Stimulated activated CD8-positive, alpha-beta memory T cell treated with anti-CD3 and anti-CD28 coated beads, Interleukin-4, amount 100 ng/mL, for 1 hour (primary cell): ENCODE results near the gene PTPN13.
A peak's percentile ranks its signal among the peaks of the same experiment; 100 is the strongest.

Experiments used
- DNase-seq, 2 donors: peaks; one replicate each; pipeline ENCODE4 v3.0.0-alpha.2; 2020; ENCODE audit warnings: low read depth in 2 of 2, low spot score in 1 of 2

PTPN13 gene, protein sequence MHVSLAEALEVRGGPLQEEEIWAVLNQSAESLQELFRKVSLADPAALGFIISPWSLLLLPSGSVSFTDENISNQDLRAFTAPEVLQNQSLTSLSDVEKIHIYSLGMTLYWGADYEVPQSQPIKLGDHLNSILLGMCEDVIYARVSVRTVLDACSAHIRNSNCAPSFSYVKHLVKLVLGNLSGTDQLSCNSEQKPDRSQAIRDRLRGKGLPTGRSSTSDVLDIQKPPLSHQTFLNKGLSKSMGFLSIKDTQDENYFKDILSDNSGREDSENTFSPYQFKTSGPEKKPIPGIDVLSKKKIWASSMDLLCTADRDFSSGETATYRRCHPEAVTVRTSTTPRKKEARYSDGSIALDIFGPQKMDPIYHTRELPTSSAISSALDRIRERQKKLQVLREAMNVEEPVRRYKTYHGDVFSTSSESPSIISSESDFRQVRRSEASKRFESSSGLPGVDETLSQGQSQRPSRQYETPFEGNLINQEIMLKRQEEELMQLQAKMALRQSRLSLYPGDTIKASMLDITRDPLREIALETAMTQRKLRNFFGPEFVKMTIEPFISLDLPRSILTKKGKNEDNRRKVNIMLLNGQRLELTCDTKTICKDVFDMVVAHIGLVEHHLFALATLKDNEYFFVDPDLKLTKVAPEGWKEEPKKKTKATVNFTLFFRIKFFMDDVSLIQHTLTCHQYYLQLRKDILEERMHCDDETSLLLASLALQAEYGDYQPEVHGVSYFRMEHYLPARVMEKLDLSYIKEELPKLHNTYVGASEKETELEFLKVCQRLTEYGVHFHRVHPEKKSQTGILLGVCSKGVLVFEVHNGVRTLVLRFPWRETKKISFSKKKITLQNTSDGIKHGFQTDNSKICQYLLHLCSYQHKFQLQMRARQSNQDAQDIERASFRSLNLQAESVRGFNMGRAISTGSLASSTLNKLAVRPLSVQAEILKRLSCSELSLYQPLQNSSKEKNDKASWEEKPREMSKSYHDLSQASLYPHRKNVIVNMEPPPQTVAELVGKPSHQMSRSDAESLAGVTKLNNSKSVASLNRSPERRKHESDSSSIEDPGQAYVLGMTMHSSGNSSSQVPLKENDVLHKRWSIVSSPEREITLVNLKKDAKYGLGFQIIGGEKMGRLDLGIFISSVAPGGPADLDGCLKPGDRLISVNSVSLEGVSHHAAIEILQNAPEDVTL (N-terminal part only)

GRCh38 chr4:86593688-86594558 lies at the start of gene PTPN13:
Gene PTPN13 (plus strand): TSS chr4:86594315. CDS start chr4:86635257, 40,942 bp downstream.
- DNase-seq: peak in 1 of 2 donors; percentile 2

GRCh38 chr4:86547140-86547539 lies 47.0 kb upstream of the PTPN13 start:
- DNase-seq: no peak

DNA sequence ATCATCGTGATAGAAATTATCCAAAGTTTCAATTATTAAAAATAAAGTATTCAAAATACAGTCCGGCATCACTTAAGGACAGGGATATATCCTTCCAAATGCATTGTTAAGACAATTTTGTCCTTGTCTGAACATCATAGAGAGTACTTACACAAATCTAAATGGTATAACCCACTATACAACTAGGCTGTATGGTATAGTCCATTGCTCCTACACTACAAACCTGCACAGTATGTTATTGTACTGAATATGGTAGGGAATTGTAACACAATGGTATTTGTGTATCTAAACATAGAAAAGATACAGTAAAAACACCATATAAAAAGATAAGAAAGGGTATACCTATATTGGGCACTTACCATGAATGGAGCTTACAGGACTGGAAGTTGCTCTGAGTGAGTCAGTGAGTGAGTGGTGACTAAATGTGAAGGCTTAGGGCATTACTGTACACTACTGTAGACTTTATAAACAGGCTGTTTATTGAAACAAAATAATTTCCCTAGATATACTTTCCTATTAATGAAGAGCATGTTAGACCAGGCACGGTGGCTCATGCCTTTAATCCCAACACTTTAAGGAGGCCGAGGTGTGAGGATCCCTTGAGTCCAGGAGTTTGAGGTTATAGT lies 44.8 kb upstream of the PTPN13 start:
- no peak for DNase-seq

GRCh38 chr4:86551387-86551786 lies 42.7 kb upstream of the PTPN13 start:
- no peak for DNase-seq

DNA sequence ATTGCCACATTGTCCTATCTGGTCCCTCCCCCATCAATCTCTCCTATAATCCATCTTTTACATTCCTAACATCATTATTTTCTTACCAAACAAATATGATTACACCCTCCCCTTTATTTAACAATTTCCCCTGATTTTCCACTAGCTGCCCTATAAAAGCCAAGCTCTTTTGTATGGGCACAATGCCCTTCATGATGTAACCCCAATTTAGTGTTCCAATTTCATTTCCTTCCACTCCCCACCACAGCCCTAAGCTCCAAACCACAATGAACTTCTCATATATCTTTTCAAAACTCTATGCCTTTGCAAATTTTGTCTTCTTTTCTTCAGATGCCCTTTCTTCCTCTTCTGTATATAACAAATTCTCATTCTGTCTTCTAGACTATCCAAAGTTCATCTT lies 39.5 kb upstream of the PTPN13 start:
- DNase-seq: no peak

- DNase-seq: no peak
These were observed 37.2 kb upstream of the PTPN13 start for GRCh38 chr4:86556791-86557415.

GRCh38 chr4:86557526-86557925 lies 36.6 kb upstream of the PTPN13 start:
- no peak for DNase-seq

GRCh38 chr4:86558258-86558657 lies 35.9 kb upstream of the PTPN13 start:
- no peak for DNase-seq

DNA sequence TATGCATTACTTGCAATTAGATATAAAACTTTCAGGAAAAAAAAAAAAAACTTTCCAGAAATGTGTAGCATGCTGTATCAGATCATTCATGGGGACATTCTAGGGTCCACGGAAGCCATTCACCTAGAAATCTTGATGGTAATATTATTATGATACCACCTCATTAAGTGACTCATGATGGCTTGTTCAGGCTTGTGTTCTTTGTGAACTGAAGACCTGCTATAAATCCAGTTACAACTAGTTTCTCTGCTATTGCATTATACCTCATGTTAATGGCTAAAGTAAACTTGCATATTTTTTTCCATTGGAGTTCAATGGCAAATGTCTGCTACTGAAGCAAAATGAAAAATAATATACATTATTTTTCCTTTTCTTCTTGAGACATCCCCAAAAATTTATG lies 35.3 kb upstream of the PTPN13 start:
- no peak for DNase-seq

DNA sequence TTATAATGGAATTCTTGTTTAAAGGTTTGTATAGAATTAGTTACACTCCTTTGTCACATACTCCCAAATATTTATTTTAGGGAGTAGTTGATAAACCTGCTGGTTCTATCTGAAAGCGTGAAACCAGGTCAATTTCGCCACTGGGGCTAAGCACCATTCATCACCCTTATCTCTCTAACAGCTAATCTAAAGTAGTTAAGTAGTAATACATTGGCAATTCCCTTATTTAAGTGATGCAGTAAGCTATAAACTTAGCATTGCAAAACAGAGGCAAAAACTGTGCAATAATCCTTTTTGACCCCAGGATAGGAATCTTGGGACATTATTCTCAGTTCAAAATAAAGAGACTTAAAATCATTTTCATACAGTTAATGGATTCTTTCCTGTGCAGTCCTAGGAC lies 33.7 kb upstream of the PTPN13 start:
- no peak for DNase-seq

DNA sequence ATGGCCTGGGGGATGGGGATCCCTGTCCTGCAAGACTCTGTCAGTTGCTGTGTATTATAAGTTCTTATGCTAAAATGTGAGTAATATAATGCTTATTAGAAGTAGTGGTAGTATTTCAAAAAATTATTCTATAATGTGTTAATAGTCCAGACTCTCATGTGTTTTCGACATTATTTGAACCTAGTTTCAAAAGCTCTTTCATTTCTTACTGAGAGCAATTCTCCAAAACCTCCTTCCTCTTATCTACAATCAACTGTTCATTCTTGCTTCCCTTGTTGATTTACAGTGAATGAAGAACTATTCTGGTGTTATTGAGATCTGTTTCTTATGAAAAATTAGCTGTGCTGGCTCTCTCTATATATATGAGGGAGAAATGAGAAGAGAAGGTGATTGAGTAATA lies 32.9 kb upstream of the PTPN13 start:
- no peak for DNase-seq

- DNase-seq: no peak
These were observed 30.7 kb upstream of the PTPN13 start for GRCh38 chr4:86563416-86563815.

DNA sequence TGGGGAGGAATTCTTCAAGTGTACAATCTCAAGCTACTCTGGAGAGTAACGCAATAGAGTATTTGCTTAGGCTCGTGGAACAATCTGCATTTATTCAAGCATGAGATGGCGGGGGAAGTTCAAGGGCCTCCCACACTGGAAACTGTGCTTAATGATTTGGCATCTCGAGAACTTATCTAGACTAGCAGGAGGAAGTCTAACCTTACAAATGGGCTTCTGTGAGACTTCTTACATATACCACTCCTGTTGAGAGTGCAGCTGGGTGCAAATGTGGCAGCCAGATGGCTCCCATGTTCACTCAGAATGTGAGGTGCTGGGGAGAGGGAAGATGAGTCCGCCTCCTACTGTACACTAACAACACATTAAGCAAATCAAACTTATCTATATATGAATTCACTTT lies 29.3 kb upstream of the PTPN13 start:
- DNase-seq: no peak

DNA sequence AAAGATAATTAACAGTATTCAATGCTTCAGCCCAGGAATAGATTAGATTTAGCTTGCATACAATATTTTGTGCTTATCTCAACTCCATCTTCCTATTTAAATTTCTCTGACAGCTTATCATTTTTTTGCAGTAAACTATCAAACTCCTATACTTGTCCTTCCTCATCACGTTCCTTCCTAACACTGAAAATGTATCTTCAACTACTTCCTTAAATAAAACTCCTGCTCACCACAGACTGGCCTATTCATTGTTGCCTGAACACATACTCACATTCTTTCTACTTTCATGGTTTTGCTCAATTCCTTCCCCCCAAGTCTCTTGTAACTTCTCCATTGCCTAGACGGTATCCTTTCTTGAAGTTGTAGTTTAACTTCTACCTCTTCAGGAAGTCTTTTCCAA lies 28.5 kb upstream of the PTPN13 start:
- DNase-seq: no peak

DNA sequence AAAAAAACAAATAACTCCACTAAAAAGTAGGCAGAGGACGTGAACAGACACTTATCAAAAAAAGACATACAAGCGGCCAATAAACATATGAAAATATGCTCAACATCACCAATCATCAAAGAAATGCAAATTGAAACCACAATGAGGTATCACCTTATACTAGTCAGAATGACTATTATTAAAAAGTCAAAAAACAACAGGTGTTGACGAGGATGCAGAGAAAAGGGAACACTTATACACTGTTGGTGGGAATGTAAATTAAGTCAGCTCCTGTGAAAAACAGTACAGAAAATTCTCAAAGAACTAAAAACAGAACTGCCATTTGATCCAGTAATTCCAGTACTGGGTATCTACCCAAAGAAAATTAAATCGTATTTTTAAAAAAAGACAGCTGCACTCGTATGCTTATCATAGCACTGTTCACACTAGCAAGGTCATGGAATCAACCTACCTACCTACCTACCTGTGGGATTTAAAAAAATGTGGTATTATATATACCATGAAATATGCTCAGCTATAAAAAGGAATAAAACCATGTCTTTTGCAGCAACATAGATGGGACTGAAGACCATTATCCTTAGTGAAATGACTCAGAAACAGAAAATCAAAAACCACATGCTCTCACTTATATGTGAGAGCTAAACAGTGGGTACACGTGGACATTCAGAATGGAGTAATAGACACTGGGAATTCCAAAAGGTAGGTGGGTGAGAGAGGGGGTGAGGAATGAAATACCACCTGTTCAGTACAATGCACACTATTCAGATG lies 24.8 kb upstream of the PTPN13 start:
- DNase-seq: no peak

DNA sequence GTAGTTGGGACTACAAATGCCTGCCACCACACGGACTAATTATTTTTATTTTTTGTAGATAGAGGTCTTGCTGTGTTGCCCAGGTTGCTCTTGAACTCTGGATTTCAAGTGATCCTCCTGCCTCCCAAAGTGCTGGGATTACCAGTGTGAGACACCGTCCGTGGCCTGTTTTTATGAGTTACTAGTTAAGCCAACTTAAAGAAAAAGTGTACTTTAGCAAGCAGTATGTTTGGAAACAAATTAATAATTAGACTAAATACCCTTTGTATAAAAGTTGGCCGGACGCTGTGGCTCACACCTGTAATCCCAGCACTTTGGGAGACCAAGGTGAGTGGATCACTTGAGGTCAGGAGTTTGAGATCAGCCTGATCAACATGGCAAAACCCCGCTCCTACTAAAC lies 14.2 kb upstream of the PTPN13 start:
- DNase-seq: no peak

DNA sequence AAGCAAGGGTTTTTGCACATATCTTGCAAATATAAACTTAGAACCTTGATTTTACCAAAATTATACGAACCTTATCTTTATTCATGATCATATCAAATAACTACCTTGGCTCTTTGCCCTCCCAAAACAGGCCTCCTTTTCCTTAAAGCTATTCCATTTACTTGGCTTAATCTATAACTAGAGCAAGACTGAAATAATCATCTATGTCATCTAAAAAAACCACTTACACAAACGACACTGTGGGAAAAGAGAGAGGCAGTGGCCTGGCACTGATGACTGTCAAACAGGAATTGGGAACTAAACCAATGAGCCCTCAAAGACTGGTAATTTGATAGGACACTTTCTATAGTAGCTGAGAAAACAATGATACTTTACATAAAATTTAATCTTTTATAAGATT lies 11.7 kb upstream of the PTPN13 start:
- DNase-seq: no peak

DNA sequence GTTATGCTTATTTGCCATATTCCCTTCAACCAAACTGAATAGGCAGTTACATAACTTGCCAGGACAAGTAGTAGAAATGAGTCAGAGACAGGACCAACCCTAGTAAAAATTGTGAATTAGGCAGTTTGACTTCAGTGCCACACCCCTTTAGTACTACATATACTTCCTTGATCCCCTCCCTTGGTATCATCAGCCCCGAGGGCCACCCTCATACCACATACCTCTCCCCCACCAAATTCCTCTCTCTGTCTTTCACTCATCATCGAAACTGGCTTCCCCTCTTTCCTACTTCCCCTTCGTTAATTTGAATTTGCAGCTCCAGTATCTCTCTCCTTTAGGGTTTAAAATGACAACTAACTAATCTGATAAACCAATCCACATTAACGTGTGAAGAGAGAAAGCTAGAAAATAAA lies 7.9 kb upstream of the PTPN13 start:
- no peak for DNase-seq
